Frontal cortex (tissue), 4 donors: ENCODE measurements around the gene MVP. TPM values are rescaled to one million over a fixed set of nuclear protein-coding genes. Genes with fewer than 3 reads are reported as not detected.
A peak's percentile ranks its signal among the peaks of the same experiment; 100 is the strongest.
"Not testable (repeated sequence)": the region's sequence is repeated elsewhere in the genome, so short reads cannot be mapped to it uniquely, and the experiment has no call there.

ENCODE experiments used
- DNase-seq, 2 donors: peaks; one replicate each; pipeline ENCODE4 v3.0.0; 2012; ENCODE audit warnings: low spot score in 2 of 2
- FAIRE-seq: peaks from 2 replicates; lab custom pipeline; 2012; peaks lifted over from hg19 to GRCh38; lab: Jason Lieb, UNC
- total RNA-seq: library from RNA; depleted of rRNA; stranded (reverse); fragments of >200 nt; gene quantifications from one replicate; pipeline ENCODE4 v1.2.3, GENCODE V29; 2014
- donor health status: control.
- donor health status: control.
- donor health status: control.

Gene MVP
- 4.5 TPM for total RNA-seq

DNA sequence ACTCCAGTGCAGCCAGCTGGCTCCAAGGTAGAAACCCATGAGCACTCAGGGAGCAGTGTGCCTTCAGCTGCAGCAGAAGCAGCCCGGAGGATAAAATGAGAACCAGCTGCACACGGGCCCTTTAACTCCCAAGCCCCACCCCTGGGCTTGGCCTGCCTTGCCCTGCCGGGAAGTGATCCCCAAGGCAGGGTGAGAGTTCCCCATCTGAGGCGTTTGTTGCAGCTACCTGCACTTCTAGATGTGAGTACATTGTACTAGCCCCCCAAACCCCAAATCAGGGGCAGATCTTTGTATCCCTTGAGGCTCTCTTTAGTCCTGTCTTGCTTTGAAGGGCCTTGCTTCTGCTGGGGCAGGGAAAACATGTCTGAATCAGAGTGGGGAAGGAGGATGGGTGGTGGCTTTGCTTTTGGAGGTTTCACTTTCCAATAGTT is at the start of gene MVP:
Gene MVP (plus strand): TSS at position 192 of the 431 bp plus-strand sequence. CDS start 10,088 bp downstream, outside the sequence.
- DNase-seq = peak; percentile 50 to 66

DNA sequence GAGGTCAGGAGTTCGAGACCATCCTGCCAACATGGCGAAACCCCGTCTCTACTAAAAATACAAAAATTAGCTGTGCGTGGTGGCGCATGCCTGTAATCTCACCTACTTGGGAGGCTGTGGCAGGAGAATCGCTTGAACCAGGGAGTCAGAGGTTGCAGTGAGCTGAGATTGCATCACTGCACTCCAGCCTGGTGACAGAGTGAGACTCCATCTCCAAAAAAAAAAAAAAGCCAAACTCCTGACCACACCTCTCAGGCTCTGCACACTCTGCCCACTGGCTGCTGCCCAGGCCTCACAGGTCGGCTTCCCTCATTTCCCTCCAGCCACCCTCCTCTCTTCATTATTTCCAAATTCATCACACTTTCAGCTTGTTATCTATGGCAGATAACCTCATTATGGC is 47.9 kb upstream of the MVP start:
- FAIRE-seq, DNase-seq: not testable (repeated sequence)

More for the DNA sequence above, at the start of gene MVP:
- FAIRE-seq = no peak

DNA sequence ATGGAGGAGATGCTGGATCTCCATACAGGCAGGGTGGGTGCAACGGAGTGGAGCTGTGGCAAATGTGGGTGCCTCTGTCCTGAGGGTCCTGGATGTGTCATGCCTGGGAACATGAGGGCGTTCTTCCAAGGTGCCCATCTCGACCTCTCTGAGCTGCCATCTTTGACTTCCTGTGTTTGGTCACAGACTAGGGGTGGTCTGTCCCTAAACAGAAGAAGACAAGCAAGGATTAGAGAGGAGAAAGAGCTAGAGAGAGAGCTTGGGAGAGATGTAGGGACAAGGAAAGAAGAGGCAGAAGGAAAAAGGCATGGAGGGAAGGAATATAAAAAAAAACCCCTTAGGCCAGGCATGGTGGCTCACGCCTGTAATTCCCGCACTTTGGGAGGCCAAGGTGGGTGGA is 45.5 kb upstream of the MVP start:
- no peak for FAIRE-seq
- DNase-seq = no peak

DNA sequence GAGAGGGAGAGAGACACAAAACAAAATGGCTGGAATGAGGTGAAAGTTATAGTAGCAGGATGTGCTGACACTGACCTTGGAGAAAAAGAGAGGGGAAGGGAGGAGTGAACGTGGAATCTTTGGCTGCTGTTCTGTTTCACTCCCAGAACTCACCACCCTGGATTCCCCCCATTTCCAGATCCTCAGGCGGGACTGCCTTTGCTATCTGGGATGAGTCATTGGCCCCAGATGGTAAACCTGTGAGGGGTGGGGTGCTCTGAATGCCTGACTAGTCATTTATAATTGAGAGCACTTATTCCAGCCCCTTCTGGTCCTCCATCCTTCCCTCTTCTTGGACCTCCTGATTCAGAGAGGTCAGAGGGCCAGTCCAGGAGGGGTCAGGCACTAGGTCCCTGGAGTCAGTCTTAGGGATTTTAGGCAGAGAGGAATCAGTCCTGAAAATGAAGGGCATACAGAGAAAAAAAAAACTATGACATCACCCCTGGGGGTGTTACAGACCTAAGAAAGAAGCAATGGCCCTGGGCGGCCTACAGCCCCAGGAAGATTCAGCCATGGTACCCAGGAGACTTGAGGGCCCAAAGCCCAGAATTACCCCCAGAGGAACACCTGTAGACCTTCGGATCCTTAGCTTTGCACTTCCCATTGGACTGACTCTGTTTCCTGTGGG is 44.4 kb upstream of the MVP start:
- DNase-seq = no peak
- FAIRE-seq = no peak

DNA sequence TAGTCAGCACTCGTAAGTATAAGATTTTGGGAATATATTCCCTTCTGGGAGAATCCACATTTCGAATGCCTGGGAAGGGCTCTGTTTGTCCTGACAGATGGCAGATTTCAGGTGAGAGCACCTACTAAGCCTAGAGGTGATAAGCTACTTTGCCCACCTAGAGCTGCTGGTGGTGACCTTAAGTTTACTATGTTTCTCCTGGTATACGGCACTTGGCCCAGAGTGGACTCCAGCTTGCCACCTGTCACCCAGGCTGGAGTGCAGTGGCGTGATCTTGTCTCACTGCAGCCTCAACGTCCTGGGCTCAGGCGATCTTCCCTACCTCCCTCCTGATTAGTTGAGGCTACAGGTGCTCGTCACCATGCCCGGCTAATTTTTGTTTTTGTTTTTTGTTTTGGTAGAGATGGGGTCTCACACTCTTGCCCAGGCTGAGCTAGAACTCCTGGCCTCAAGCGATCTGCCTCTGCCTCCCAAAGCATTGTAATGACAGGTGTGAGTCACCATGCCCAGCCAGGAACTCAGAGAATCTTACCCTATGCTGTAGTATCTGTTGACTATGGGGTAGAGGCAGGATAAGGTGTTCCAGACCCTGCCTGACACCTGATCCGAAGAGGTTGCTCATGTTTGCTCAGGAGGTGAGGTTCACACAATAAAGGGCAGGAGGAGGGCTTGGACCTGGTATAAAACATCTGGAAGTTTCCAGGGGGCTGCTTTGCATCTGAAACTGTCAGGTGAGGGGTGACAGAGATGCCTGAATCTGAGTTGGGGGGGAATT is 42.5 kb upstream of the MVP start, which contains the start of gene ZG16:
Gene ZG16 (plus strand): TSS at position 681 of the 775 bp plus-strand sequence. CDS start 1,011 bp downstream, outside the sequence.
- FAIRE-seq (no peak), DNase-seq (no peak)

DNA sequence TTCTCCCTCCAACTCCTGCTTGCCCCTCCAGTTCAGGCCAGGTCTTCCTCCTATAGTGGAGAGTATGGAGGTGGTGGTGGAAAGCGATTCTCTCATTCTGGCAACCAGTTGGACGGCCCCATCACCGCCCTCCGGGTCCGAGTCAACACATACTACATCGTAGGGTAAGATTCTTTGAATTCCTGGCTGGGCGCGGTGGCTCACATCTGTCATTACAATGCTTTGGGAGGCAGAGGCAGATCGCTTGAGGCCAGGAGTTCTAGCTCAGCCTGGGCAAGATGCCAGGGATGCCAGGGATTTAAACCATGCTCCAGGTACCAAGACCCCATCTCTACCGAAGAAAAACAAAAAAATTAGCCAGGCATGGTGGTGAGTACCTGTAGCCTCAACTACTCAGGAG is 40.8 kb upstream of the MVP start:
- DNase-seq = no peak
- FAIRE-seq = no peak

DNA sequence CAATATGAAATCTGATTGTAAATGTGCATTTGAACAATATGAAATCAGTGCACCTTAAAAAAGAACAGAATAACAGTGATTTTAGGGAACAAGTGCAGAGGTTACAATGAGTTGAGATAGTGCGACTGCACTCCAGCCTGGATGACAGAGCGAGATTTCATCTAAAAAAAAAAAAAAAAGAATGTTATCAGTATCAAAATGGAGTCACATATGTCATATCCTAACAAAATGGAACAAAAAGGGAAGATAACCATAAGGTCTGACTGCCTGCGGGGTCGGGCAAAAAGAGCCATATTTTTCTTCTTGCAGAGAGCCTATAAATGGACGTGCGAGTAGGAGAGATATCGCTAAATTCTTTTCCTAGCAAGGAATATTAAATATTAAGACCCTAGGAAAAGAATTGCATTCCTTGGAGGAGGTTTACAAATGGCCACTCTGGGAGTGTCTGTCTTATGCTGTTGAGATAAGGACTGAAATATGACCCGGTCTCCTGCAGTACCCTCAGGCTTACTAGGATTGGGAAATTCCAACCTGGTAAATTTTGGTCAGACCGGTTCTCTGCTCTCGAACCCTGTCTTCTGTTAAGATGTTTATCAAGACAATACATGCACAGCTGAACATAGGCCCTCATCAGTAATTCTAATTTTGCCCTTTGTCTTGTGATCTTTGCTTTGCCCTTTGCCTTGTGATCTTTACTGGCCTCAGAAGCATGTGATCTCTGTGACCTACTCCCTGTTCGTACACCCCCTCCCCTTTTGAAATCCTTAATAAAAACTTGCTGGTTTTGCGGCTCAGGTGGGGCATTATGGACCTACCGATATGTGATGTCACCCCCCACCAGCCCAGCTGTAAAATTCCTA is 36.9 kb upstream of the MVP start:
- DNase-seq, FAIRE-seq: not testable (repeated sequence)

DNA sequence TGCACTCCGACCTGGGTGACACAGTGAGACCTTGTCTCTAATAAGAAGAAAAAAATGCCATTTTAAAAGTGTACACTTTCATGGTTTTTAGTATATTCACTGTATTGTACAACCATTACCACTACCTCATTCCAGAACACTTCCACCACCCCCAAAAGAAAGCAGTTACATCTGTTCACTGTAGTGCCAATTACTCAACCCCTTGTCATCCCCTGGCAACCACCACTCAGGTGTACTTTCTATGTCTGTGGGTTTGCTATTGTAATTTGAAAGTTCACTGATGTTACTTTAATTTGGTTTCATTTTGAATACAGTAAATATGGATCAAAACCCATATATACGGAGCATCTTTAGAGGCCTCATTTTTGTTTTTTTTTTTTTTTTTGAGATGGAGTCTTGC is 36.1 kb upstream of the MVP start:
- DNase-seq (no peak), FAIRE-seq (no peak)

DNA sequence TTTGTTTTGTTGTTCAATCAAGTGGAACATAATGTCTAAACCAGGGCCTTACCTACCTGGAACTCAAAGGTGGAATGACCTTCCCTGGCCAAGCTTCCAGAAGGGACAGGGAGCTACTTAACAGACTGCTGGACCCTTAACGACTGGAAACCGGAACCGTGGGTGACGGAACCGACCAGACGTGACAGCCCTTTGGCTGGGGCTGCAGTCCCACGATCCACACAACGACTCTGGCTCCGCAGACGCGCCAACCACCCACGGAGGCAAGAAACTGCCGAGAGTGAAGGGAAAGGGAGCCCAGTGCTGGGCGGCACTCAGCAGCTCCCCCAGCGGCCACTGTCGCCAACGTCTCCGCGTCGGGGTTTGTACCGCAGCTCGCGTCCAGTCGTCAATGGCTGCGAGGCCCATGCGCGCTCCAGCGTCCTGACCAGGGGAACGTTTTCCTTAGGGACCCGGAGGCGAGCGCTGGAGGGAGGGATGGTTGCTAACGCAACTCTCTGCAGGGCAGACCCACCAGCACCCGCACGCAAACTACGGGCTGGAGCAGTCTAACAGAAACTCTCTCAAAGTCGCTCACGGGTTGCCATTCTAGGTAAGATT is 35.3 kb upstream of the MVP start:
- FAIRE-seq (no peak), DNase-seq (peak in 1 of 2 donors; percentile 78)

DNA sequence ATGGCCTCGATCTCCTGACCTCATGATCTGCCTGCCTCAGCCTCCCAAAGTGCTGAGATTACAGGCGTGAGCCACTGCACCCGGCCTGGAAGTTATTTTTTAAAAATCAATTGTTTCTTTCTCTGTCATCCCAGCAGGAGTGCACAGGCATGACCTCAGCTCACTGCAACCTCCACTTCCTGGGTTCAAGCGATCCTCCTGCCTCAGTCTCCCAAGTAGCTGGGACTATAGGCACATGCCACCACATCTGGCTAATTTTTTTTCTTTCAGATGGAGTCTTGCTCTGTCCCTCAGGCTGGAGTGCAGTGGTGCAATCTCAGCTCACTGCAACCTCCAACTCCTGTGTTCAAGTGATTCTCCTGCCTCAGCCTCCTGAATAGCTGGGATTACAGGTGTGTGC is 33.1 kb upstream of the MVP start:
- DNase-seq, FAIRE-seq: not testable (repeated sequence)

DNA sequence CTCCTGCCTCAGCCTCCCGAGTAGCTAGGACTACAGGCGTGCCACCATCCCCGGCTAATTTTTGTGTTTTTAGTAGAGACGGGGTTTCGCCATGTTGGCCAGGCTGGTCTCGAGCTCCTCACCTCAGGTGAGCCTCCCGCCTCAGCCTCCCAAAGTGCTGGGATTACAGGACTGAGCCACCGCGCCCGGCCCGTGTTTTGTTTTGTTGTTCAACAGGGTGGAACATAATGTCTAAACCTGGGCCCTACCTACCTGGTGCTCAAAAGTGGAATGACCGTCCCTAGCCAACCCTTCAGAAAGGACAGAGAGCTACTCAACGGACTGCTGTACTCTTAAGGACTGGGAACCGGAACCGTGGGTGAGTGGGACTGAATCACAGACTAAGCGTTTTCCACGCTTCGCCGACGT is 30.5 kb upstream of the MVP start:
- DNase-seq (no peak), FAIRE-seq (no peak)

DNA sequence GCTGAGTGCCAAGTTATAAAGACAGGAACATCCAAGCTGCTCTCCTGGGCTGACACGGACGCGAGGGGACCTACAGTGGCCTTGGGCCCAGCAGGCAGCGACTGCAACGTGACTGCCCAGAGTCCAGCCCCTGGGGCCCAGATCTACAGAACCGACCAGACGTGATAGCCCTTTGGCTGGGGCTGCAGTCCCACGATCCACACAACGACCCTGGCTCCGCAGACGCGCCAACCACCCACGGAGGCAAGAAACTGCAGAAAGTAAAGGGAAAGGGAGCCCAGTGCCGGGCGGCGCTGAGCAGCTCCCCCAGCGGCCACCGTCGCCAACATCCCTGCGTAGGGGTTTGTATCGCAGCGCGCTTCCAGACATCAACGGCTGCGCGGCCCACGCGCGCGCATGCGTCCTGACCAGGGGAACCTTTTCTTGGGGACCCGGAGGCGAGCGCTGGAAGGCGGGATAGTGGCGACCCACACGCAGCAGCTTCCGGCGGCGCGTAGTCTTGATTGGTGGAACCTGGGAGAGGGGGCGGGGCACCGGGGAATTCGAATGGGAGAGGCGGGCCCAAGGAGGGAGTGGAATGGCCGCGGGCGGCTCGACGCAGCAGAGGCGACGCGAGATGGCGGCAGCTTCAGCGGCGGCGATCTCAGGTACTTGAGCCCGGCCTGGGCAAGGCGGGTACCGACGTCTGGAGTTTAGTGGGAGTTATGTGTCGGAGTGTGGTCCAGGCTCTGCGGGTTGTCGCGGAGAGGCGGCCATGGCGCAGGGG is 29.9 kb upstream of the MVP start, which contains the start of gene KIF22:
Gene KIF22 (plus strand): TSS at position 569 of the 766 bp plus-strand sequence. CDS start 9 bp downstream, at position 578.
- DNase-seq (peak; percentile 97 to 100), FAIRE-seq (no peak)

DNA sequence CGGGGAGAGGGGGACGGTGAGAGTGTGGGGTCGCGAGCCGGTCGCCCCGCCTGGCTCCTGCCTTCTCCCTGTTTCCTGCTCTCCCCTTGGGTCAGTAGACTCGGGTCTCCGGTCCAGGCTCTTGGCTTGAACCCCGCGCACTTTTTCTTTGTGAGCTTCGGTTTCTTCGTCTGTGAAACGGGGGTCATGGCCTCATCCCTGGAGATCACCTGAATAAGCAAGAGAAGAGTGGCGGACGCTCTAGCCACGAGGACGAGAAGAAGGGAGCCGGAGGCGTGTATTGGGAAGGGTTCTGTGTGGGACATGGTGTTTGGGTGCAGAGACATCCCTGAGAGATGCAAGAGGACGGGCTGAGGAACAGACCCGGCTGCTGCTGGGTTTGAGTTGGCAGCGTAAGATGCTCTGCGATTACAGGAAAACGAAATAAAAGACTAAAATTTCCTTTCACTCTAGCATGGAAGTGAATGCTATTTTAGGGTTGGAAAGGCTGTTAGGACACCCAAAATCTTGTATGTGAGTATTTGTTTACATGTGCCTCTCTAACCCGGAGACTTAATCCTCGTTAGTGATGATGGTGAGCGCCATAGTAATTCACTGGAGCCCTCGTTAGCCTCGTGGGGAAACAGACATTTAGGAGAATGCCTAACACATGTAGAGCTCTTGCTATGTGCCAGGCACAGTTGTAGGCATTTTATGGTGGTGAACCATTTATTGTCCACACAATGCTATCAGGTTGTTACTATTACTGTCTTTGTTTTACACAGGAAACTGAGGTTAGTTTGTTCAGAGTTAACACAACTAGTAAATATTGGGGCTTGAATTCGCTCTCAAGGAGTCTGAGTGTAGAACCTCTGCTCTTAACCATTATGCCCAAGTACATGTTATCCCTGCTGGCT is 29.1 kb upstream of the MVP start:
- no peak for FAIRE-seq
- DNase-seq = no peak

DNA sequence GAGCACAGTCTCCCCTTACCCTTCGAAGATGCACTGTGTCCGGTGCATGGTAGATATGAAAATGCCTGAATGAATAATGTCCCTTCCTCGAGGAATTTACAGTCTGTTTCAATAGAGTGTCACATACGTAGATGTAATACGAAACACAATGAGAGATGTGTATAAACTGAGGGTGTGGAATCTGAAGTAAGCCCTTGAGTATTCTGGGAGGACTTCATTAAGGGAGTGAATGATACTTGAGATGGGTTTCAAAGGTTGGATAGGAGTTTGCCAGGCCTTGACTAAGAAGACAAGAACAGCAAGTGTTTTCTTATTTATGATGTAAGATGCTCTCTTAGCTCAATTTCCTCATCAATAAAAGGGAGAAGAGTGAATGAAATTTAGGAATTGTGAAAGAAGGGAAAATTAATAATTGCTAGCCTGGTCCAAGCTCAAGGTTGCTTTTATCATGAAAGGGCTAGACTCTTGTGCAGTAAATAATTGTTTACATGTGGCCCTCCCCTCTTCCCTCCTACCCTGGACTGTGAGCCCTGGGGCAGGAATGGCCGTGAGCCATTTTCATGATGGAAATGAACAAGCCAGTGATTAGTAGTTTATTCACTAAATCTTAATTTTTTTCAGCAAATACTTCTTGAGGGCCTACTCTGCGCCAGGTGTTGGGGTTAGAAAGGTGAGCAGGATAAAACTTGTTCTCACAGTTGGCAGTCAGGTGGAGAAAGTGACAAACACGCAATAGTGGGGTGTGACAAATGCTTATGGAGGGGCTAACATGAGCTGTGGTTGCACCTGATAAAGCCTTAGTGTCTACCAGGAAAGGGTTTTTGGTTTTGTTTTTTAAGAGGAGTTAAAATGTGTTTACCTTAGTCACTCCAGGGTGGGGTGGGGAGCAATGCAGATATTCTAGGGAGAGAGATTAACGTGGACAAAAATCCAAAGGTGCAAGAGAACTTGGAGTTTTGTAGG is 28.1 kb upstream of the MVP start:
- FAIRE-seq (no peak), DNase-seq (no peak)

DNA sequence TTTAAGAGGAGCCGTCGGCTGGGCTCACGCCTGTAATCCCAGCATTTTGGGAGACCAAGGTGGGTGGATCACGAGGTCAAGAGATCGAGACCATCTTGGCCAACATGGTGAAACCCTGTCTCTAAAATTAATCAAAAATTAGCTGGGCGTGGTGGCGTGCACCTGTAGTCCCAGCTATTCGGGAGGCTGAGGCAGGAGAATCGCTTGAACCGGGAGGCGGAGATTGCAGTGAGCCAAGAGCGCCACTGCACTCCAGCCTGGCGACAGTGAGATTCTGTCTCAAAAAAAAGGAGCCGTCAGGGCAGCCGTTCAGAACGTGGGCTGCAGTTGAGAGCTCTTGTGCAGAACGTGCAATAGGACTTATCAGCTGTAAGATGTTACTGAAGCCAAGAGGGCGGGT is 27.1 kb upstream of the MVP start:
- DNase-seq, FAIRE-seq: not testable (repeated sequence)

DNA sequence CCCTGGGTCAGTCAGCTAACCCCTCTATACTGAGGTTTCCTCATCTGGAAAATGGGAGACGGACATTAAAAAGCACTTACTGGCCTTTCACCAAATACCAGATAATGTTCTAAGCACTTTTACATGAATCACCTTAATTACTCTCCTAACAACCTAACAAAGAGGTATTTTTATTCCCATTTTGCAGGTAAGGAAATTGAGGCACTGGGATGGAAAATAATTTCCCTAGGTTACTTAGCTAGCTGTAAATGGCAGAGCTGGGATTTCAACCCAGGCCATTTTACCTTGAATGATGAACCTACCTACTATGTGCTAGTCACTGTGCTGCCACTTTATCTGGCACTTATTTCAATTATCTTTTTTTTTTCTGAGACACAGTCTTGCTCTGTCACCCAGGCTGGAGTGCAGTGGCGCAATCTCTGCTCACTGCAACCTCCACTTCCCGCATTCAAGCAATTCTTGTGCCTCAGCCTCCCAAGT is 26.0 kb upstream of the MVP start:
- FAIRE-seq = no peak
- DNase-seq = no peak
